GM18519 (cell line): ENCODE measurements around the gene SYNGR4.

Source experiments
- ATAC-seq: cut with Tn5 transposase; IDR thresholded peaks from one replicate; pipeline ENCODE4 v1.9.1; 2021; ENCODE audit warnings: mild to moderate bottlenecking, moderate library complexity; ENCODE audit not compliant: unreplicated experiment, low FRiP score

SYNGR4 gene

DNA sequence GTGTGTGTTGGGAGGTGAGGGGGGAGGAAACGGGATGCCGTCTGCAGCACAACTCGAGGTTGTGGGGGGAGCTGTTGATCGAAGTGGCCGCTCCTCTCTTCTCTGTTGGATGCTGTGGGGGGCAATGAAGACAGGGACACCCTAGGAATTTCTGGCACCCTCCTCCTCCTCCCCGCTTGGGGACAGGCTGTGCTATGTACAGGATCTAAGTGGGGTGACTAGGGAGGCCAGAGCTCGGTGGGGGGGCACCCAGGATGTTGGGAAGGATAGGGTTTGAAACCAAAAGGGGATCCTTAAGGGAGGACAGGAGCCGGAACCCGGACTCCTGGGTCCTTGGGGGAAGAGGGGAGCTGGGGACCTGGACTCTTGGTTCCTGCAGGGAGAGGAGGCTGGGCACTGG, 31.3 kb downstream of the SYNGR4 start:
- ATAC-seq, result no peak

DNA sequence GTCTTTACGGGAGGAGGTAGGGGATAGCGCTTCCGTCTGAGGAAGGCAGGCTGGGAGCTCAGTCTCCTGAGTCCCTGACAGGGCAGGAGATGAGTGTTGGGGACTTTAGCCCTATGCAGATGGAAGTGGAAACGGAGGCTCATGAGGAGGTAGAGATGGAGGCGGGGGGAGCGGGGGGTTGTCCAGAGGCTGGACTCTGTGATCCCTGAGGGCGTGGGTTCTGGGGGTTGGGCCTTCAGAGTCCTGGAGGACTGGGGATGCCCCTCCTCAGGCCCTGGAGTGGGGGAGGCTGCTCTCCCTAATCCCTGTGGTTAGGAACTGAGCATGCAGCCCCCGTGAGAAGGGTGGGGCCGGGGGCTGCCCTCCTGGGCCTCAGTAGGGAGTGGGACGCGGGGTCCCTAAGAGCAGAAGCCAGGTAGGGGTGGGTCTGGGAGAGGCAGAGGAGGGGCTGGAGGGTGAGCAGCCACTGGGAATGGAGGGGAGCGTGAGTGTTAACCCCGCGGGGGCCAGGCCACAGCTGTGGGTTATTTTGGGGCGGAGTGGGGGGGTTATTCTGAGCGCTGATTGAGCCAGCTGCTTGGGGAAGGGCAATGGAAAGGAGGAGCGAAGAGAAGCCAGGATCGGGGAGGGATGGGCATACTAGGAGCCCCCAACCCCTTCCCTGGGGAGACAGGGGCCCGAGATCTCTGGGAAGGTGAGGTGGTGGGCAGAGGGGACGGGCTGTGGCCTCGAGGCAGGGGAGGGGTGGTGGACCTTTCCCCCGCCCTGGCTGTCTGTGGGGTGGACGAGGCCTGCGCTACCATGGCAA, 32.1 kb downstream of the SYNGR4 start:
- no peak for ATAC-seq

DNA sequence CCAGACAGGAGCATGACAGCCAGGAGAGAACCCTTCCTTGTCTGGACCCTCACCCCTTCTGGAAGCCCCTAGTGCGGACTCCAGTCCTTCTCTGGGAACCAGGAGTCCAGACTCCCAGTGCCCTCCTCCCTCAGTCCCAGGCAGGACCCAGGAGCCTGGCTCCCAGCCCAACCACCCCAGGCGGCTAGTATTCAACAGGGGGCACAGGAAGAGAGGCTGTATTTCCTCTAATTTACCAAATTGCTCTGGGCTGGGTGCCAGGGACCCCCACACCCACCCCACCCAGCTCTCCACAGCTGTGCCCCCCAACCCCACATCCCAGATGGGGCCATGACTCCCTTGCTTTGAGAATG, 32.6 kb downstream of the SYNGR4 start:
- no peak for ATAC-seq

DNA sequence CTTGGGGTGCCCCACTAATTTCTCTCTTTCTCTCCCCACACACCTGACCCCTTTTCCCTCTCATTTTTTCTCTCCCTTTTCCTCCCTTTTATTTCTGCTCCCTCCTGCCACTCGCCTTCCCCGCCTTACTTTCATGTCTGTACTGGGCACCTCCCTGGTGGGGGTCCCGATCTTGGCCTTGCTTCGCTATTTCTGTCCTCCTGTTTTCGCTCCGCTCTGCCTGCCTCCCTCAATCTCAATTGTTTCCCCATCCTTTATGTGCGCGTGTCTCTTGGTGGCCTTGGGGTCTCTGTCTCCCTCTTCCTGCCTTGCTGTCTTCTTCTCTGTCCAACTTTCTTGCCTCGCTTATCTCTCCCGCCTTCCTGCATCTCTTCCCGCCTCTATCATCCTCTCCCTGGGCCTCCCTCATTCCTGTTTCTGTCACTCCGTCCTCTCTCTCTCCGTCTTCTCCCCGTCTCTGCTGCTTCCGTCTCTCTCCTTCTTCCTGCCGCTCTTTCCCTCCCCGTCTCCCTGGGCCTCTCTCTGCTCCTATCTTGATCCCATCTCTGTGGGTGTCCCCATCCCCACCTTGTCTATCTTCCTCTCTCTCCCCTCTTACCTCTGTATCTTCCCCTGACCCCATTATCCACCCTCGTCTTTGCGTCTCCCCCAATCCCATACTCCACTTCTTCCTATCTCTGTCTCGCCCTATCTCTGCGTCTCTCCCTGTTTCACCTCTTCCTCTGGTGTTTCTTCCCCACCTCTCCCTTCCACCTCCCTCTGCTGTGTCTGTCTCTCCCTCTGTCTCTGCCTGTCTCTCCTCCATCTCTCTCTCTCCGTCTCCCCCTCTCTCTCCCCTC, 33.3 kb downstream of the SYNGR4 start:
- ATAC-seq, result no peak

DNA sequence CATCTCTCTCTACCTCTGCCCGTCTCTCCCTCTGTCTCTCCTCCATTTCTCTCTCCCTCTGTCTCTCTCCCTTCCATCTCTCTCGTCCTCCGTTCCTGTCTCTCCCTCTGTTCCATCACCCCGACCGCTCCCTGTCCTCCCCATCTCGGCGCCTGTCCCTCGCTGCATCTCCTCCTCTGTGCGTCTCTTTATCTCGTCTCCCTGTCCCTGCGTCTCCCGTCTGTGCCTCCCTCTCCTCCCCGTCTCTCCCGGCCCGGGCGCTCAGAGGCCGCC, 33.9 kb downstream of the SYNGR4 start:
- ATAC-seq, result no peak

DNA sequence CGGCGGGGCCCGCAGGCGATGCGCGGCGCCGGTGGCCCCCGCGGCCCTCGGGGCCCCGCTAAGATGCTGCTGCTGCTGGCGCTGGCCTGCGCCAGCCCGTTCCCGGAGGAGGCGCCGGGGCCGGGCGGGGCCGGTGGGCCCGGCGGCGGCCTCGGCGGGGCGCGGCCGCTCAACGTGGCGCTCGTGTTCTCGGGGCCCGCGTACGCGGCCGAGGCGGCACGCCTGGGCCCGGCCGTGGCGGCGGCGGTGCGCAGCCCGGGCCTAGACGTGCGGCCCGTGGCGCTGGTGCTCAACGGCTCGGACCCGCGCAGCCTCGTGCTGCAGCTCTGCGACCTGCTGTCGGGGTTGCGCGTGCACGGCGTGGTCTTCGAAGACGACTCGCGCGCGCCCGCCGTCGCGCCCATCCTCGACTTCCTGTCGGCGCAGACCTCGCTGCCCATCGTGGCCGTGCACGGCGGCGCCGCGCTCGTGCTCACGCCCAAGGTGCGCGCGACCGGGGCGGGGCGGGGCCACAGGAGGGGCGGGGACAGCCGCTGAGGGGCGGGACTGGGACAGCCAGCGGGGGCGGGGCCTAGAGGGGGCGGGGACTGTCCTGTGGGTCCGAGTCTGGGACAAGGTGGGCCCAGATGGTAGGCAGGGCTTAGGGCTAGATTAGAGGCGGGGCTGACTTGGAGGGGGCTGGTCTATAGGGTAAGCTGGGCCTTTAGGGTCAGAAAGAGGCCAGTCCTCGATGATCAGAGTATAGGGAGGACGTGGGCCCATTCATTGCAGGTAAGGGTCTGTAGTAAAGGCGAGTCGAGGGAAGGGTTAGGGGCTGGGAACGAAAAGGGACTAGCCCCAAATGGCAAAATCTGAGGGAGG, 34.4 kb downstream of the SYNGR4 start:
- no peak for ATAC-seq

DNA sequence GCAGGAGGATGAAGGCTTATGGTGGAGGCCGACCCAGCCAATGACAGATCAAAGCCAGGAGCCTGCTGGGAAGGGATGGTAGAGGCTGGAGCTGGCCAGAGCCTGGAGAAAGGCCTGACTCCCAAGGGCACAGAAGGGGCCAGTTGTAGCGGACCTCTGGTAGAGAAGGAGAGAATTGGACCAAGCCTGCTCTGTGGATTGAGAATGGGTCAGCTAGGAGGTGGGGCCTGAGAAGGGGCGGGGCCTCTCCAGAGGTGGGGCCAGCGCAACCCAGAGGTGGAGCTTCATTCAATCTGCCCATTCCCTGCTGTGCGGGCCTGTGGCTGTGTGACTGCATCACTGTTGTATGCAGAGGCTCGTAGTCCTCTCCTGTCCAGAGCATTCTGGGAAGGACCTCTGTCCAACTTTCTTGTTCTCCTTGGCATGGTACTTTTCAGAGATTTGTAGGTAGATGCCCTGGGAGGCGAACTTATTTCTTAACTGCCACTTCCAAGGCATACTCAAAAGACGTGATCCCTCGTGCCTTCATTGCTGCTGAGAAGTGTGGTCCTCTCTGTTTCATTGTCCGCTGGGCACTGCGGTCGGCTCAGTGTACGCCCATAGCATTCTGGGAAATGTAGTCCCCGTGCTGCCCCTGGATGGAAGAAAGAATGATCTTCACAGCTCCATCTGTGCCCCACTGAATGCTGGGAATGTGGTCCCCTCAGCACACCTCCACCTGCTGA, 36.0 kb downstream of the SYNGR4 start:
- no peak for ATAC-seq

DNA sequence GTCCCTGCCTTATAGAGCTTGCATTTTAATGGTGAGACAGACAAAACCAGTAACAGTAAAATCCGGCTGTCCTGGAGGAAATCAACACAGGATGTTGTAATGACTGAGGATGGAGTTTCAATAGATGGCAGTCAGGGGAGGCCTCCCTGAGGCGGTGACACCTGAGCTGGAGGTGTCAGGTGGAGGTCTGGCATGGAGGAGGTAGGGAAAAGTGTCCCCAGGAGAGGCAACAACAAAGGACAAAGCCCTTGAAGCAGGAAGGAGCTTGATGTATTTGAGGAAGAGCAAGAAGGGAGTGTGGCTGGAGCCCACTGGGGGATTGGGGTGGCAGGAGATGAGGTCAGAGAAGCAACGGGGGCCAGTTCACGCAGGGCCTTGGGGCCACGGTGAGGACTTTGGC, 37.1 kb downstream of the SYNGR4 start:
- no peak for ATAC-seq

DNA sequence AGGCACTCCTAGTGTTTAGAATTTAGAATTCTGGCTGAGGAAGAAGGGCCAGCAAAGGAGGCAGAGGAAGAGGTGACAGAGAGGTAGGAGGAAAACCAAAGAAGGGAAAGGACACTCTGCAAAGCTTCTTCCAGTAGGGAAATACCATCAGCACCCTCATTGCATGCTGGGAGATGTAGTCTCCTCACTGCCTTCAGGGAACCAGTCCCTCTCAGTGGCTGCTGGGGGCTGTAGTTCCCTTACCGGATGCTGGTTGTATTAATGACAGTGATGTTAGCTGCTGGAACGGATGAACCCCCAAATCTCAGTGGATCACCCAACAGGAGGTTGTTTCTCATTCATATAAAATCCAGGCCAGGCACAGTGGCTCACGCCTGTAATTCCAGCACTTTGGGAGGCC, 39.4 kb downstream of the SYNGR4 start:
- ATAC-seq, result no peak

DNA sequence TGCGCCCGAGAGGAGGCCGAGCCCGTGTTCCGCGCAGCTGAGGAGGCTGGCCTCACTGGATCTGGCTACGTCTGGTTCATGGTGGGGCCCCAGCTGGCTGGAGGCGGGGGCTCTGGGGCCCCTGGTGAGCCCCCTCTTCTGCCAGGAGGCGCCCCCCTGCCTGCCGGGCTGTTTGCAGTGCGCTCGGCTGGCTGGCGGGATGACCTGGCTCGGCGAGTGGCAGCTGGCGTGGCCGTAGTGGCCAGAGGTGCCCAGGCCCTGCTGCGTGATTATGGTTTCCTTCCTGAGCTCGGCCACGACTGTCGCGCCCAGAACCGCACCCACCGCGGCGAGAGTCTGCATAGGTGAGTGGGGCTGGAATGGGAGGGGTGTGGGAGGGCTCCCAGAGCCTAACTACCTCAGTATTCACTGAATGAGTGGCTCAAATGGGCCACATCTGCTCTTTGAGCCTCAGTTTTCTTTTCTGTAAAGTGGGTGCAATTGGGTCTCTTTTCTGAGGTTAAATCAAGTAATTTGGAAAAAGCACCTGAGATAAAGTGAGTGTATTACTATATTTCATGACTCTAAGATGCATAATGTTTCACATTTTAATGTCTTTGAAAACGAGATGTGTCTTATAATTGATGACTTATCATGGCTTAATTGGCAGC, 41.0 kb downstream of the SYNGR4 start:
- ATAC-seq, result no peak

DNA sequence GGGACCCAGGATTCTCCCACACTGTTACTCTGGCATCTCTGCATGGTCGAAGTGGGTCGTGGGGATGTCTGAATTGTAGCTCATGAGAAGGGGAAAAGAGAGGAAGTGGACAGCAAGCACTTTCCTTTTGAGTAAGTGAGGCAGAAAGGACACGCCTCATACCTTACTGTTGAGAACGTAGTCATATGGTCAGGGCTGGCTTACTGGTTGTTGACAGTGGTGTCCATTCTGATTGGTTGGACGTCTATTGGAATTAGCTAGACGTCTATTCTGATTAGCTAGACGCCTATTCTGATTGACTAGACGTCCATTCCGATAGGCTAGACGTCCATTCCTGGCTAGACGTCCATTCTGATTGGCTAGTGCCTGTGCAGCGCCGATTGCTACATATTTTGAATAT, 41.7 kb downstream of the SYNGR4 start:
- ATAC-seq, result no peak

DNA sequence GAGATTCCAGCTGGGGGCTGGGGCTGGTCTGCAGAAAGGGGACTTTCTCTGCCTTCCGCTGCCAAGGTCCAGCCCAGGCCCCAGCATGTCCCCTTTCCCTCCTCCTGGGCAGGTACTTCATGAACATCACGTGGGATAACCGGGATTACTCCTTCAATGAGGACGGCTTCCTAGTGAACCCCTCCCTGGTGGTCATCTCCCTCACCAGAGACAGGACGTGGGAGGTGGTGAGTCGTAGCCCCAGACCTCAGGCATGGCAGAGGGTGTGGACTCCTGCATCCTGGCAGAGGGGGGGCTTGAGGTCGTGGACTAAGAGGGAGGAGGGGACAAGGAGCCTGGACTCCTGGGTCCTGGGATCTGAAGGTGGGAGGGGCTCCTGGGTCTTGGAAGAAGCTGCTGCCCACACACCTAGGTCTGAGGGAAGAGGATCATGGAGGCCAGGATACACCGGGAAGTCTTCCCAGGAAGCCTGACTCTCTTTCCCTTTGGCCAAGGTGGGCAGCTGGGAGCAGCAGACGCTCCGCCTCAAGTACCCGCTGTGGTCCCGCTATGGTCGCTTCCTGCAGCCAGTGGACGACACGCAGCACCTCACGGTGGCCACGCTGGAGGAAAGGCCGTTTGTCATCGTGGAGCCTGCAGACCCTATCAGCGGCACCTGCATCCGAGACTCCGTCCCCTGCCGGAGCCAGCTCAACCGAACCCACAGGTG, 49.9 kb downstream of the SYNGR4 start:
- ATAC-seq, result no peak

DNA sequence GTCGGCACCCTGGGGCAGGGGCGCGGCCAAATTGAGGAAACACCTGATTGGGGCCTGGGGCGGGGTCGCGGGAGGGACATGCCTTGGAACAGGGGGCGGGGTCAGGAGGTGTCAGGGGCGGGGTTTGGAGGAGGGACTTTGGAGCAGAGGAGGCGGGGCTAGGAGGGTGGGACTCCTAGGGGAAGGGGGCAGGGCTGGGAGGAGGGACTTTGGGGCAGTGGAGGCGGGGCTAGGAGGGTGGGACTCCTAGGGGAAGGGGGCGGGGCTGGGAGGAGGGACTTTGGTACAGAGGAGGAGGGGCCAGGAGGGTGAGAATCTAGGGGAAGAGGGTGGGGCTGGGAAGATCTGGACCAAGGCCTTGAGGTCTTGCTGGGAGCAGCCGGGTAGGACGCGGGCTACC, 51.2 kb downstream of the SYNGR4 start:
- ATAC-seq, result no peak

DNA sequence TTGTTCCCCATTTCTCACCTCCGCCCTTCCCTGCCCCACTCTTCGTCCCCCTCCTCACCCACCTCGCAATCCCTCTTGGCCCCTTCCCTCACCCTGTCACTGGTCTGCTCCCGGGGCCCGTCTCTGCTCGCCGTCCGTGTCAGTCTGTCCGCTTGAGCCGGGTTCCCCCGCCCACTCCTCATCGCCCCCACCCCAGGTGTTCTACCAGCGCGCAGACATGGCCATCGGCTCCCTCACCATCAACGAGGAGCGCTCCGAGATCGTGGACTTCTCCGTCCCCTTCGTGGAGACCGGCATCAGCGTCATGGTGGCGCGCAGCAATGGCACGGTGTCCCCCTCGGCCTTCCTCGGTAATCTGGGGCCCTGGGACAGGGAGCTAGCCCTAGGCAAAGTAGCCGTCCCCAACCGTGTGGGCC, 51.6 kb downstream of the SYNGR4 start:
- no peak for ATAC-seq

DNA sequence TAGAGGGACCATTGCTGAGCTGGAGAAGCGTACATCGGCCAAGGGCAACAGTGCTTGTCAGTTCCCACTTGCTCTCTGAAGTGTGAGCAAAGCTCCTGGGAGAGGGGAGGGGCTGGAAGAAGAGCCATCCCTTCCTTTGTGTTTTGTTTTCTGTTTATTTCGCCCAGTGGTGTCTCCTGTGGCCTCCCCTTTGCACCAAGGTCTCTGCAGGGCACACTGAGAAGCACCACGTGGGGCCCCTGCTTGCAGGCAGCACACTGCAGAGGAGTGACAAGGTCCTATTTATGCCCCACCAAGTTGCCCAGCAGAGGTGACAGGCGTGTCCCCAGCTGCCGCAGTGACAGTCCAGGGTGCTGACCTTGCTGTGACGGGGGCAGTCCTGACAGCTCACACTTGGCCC, 53.3 kb downstream of the SYNGR4 start:
- no peak for ATAC-seq

DNA sequence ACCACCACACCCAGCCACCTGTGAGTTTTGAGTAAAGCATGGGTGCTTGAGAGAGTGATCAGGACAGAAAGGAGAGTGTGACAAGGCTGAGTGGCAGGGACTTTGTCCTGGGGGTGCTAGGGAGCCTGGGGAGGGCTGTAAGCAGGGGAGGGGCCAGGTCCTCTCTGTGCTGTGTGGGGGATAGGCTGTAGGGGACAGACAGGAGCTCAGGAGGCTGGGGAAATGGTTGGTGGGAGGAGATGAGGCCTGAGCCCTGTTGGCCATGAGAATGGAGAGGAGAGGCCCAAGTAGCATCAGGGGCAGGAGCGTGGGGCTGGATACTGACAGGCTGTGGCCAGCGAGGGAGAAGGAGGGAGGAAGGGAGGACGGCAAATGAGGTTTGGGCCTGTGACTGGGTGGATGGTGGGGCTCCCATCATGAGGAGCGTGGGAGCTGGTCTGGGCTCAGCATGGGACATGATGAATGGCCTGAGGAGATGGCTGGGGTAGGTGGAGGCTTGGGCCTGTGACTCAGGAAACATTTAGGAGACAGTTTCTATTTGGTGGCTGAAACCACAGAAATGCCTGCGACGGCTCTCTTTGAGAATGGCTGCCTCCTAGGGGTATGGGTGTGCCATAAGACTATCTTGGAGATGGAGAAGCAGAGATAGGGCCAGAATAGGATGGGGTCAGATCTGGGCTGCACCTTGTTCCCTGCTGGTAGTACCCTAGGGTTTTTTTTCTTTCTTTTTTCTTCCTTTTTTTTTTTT, 54.3 kb downstream of the SYNGR4 start:
- ATAC-seq, result no peak

DNA sequence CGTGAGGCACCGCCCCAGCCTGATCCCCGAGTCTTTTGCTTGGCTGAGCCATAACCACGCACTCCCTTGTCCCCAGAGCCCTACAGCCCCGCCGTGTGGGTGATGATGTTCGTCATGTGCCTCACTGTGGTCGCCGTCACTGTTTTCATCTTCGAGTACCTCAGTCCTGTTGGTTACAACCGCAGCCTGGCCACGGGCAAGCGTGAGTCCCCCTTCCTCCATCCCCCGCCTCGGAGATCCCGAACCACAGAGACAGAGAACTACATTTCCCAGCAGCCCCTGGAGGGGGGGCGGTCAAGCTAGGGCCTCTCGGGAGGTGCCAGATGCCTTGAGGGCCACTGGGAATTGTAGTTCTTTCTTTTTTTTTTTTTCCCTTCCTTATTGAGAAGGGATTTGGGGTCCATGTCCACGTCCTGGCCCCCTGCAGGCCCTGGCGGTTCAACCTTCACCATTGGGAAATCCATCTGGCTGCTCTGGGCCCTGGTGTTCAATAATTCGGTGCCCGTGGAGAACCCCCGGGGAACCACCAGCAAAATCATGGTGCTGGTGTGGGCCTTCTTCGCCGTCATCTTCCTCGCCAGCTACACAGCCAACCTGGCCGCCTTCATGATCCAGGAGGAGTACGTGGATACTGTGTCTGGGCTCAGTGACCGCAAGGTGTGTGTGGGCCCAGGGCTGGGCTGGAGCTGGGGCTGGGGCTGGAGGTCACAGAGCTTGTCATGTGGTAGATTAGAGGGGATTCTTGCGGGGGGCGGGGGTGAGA, 55.2 kb downstream of the SYNGR4 start:
- no peak for ATAC-seq

DNA sequence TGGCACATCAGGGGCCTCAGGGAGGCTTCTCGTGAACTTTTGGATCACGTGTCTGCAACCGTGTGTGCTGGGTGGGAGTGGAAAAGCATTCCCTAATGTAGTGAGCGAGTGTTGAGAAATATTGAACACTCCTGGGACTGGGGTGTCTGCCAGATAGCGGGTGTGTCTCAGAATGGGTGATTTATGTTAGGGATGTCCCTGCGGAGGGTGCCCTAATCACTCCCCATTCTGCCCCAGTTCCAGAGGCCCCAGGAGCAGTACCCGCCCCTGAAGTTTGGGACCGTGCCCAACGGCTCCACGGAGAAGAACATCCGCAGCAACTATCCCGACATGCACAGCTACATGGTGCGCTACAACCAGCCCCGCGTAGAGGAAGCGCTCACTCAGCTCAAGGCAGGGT, 57.4 kb downstream of the SYNGR4 start:
- ATAC-seq, result no peak
